Measurements from ENCODE around the gene CDV3.
A peak's percentile ranks its signal among the peaks of the same experiment; 100 is the strongest.

Gene CDV3

GRCh38 chr3:133568294-133569014 lies 5.0 kb upstream of the CDV3 start:
- DNase-seq (ENCODE audit: low spot score): no peak

GRCh38 chr3:133570139-133570936 lies 3.1 kb upstream of the CDV3 start:
- no peak for DNase-seq (ENCODE audit: low spot score)

GRCh38 chr3:133570937-133571320 lies 2.6 kb upstream of the CDV3 start:
- no peak for DNase-seq (ENCODE audit: low spot score)

- no peak for DNase-seq (ENCODE audit: low spot score)
Measured at GRCh38 chr3:133572158-133573053, 1.1 kb upstream of the CDV3 start.

GRCh38 chr3:133573054-133573628 lies 345 bp upstream of the CDV3 start:
- DNase-seq (ENCODE audit: low spot score): peak; percentile 99

- no peak for DNase-seq (ENCODE audit: low spot score)
Measured at GRCh38 chr3:133574260-133574881, 885 bp downstream of the CDV3 start.

GRCh38 chr3:133575086-133575485 lies 1.6 kb downstream of the CDV3 start:
- DNase-seq (ENCODE audit: low spot score): no peak

- no peak for DNase-seq (ENCODE audit: low spot score)
Measured at GRCh38 chr3:133576169-133576568, 2.7 kb downstream of the CDV3 start.

- DNase-seq (ENCODE audit: low spot score): peak; percentile 58
Measured at GRCh38 chr3:133578548-133579191, 5.2 kb downstream of the CDV3 start.

- no peak for DNase-seq (ENCODE audit: low spot score)
Measured at GRCh38 chr3:133583396-133583795, 9.9 kb downstream of the CDV3 start.

- no peak for DNase-seq (ENCODE audit: low spot score)
Measured at GRCh38 chr3:133588035-133588434, 14.5 kb downstream of the CDV3 start.

GRCh38 chr3:133588784-133589465 lies 15.4 kb downstream of the CDV3 start:
- DNase-seq (ENCODE audit: low spot score): no peak

- no peak for DNase-seq (ENCODE audit: low spot score)
Measured at GRCh38 chr3:133589503-133589902, 16.0 kb downstream of the CDV3 start.

- no peak for DNase-seq (ENCODE audit: low spot score)
Measured at GRCh38 chr3:133591271-133591742, 17.8 kb downstream of the CDV3 start.

GRCh38 chr3:133592843-133593242 lies 19.4 kb downstream of the CDV3 start:
- no peak for DNase-seq (ENCODE audit: low spot score)

GRCh38 chr3:133593243-133593642 lies 19.8 kb downstream of the CDV3 start:
- no peak for DNase-seq (ENCODE audit: low spot score)

GRCh38 chr3:133595341-133595740 lies 21.9 kb downstream of the CDV3 start:
- DNase-seq (ENCODE audit: low spot score): peak; percentile 94

GRCh38 chr3:133598405-133598804 lies 24.9 kb downstream of the CDV3 start:
- DNase-seq (ENCODE audit: low spot score): no peak

- no peak for DNase-seq (ENCODE audit: low spot score)
Measured at GRCh38 chr3:133599280-133599679, 25.8 kb downstream of the CDV3 start.

GRCh38 chr3:133600572-133601081 lies 27.1 kb downstream of the CDV3 start:
- DNase-seq (ENCODE audit: low spot score): no peak
